Measurements from ENCODE around the gene NPB. TPM values are rescaled to one million over a fixed set of nuclear protein-coding genes. Genes with fewer than 3 reads are reported as not detected.

Gene NPB
- total and polyA plus RNA-seq, 2 donors (not counting 1 experiment from before 2014, with no cell fraction given) = 0.31 to 0.83 TPM

- TF ChIP-seq EZH2 (IDR thresholded peaks at IDR 0.05; ENCODE audit: low read length, missing control alignments) = no peak
- TF ChIP-seq, protein P1, sequence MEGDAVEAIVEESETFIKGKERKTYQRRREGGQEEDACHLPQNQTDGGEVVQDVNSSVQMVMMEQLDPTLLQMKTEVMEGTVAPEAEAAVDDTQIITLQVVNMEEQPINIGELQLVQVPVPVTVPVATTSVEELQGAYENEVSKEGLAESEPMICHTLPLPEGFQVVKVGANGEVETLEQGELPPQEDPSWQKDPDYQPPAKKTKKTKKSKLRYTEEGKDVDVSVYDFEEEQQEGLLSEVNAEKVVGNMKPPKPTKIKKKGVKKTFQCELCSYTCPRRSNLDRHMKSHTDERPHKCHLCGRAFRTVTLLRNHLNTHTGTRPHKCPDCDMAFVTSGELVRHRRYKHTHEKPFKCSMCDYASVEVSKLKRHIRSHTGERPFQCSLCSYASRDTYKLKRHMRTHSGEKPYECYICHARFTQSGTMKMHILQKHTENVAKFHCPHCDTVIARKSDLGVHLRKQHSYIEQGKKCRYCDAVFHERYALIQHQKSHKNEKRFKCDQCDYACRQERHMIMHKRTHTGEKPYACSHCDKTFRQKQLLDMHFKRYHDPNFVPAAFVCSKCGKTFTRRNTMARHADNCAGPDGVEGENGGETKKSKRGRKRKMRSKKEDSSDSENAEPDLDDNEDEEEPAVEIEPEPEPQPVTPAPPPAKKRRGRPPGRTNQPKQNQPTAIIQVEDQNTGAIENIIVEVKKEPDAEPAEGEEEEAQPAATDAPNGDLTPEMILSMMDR (conservative IDR thresholded peaks at IDR 0.05 in 1 of 2, IDR thresholded peaks at IDR 0.05 in 1 of 2; ENCODE audit: low read depth in 1 of 2, low read length in 2 of 2) = no peak
- Histone ChIP-seq H3K4me1 (ENCODE audit: control insufficient read depth, extremely low read depth, insufficient read depth, low read length) (peaks cover 30% of the 10 kb centered on the region), H3K9ac (ENCODE audit: insufficient read depth, low read length) (no peak overlapping the region), H3K36me3 (ENCODE audit: control insufficient read depth, insufficient read depth, low read length) (peaks cover 26% of the 10 kb centered on the region), H4K20me1 (ENCODE audit: control insufficient read depth, extremely low read depth, insufficient read depth, low read length) (no peaks in the 10 kb centered on the region), H3K27me3 (ENCODE audit: control insufficient read depth, insufficient read depth, low read length) (no peaks in the 10 kb centered on the region), H3K4me3 (replicated peaks in 1 of 4; ENCODE audit: control extremely low read depth in 1 of 4, insufficient read depth in 1 of 4, low read depth in 3 of 4, low read length in 4 of 4) (no peak overlapping the region), H2AFZ (ENCODE audit: low read length) (no peak overlapping the region), H3K79me2 (ENCODE audit: control insufficient read depth, insufficient read depth, low read length) (peaks cover 77% of the 10 kb centered on the region), H3K4me2 (ENCODE audit: extremely low read depth, insufficient read depth, low read length) (no peak overlapping the region), H3K27ac (ENCODE audit: insufficient read depth, low read length) (no peak overlapping the region), H3K9me3 (ENCODE audit: control insufficient read depth, insufficient read depth, low read depth, low read length) (no peaks in the 10 kb centered on the region)
- DNase-seq (ENCODE audit: low read depth in 2 of 2) = no peak
Observed at GRCh38 chr17:81921996-81922565, 20.0 kb downstream of the NPB start.

- H3K4me3 ChIP-seq (replicated peaks in 1 of 4; ENCODE audit: control extremely low read depth in 1 of 4, insufficient read depth in 1 of 4, low read depth in 3 of 4, low read length in 4 of 4) = peak overlapping the region in 2 of 4 experiments; percentile 4 to 54
- no peaks in the 10 kb centered on the region for H4K20me1 ChIP-seq (ENCODE audit: control insufficient read depth, extremely low read depth, insufficient read depth, low read length)
- TF ChIP-seq, protein P1 (conservative IDR thresholded peaks at IDR 0.05 in 1 of 2, IDR thresholded peaks at IDR 0.05 in 1 of 2; ENCODE audit: low read depth in 1 of 2, low read length in 2 of 2) = no peak
- TF ChIP-seq EZH2 (IDR thresholded peaks at IDR 0.05; ENCODE audit: low read length, missing control alignments) = no peak
- H3K4me1 ChIP-seq (ENCODE audit: control insufficient read depth, extremely low read depth, insufficient read depth, low read length) = peaks cover 28% of the 10 kb centered on the region
- H3K36me3 ChIP-seq (ENCODE audit: control insufficient read depth, insufficient read depth, low read length) = peaks cover 26% of the 10 kb centered on the region
- no peaks in the 10 kb centered on the region for H3K9me3 ChIP-seq (ENCODE audit: control insufficient read depth, insufficient read depth, low read depth, low read length)
- no peaks in the 10 kb centered on the region for H3K27me3 ChIP-seq (ENCODE audit: control insufficient read depth, insufficient read depth, low read length)
- H3K4me2 ChIP-seq (ENCODE audit: extremely low read depth, insufficient read depth, low read length) = peak overlapping the region; percentile 35
- H3K79me2 ChIP-seq (ENCODE audit: control insufficient read depth, insufficient read depth, low read length) = peaks cover 73% of the 10 kb centered on the region
- no peak overlapping the region for H3K9ac ChIP-seq (ENCODE audit: insufficient read depth, low read length)
- H3K27ac ChIP-seq (ENCODE audit: insufficient read depth, low read length) = peak overlapping the region; percentile 83
- no peak overlapping the region for H2AFZ ChIP-seq (ENCODE audit: low read length)
- no peak for DNase-seq (ENCODE audit: low read depth in 2 of 2)
Observed at GRCh38 chr17:81922566-81923301, 20.7 kb downstream of the NPB start.

DNA sequence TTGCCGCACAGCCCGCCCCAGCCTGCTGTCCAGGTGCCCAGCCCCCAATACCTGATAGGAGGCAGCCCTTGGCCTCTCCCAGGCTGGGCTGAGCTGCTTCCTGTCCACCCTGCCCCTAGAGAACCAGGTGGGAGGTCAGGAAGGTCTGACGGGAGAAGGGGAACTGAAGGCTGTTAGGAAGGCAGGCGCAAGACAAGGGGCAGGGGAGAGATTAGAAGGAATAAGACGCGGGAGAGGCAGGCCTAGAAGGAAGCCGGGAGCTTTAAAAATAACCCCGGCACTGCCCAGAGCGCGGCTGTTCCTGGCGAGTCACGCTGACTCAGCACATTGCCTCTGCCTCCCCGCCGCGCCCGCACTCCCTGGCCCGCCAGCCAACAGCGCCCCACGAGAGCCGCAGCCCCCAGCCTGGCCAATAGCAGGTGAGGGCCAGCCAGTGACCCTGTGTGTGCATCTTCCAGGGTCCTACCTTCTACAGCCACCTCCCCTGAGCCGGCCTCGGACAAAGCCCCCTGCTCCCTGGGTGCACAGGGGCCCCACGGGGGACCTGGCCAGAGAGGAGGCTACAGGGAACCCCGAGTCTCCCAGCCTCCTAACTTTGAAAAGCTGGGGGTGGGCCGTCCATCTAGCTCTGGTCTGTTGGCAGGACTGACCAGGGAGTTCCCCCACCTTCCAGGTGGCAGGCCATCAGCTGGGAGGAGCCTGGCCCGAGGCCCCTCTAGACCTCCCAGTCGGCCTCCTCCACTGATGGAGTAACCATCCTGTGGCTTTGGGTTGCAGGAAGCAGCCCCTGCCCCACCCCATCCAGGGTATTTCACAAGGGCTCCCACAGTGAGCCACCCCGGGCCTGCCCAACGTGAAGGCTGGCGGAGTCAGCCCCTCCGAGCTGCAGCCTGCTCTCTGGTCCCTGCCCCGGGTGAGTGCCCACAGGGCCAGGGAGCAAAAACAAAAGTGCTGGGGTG is 21.5 kb downstream of the NPB start:
- peak; percentile 75 to 79 for DNase-seq (ENCODE audit: low read depth in 2 of 2)
- Histone ChIP-seq H4K20me1 (ENCODE audit: control insufficient read depth, extremely low read depth, insufficient read depth, low read length) (no peaks in the 10 kb centered on the region), H3K27ac (ENCODE audit: insufficient read depth, low read length) (peak overlapping the region; percentile 83), H3K4me1 (ENCODE audit: control insufficient read depth, extremely low read depth, insufficient read depth, low read length) (peaks cover 28% of the 10 kb centered on the region), H3K4me2 (ENCODE audit: extremely low read depth, insufficient read depth, low read length) (peak overlapping the region; percentile 87), H3K4me3 (replicated peaks in 1 of 4; ENCODE audit: control extremely low read depth in 1 of 4, insufficient read depth in 1 of 4, low read depth in 3 of 4, low read length in 4 of 4) (peak overlapping the region; percentile 17 to 54 (median 35)), H3K27me3 (ENCODE audit: control insufficient read depth, insufficient read depth, low read length) (no peaks in the 10 kb centered on the region), H3K9me3 (ENCODE audit: control insufficient read depth, insufficient read depth, low read depth, low read length) (no peaks in the 10 kb centered on the region), H3K36me3 (ENCODE audit: control insufficient read depth, insufficient read depth, low read length) (peaks cover 26% of the 10 kb centered on the region), H2AFZ (ENCODE audit: low read length) (no peak overlapping the region), H3K79me2 (ENCODE audit: control insufficient read depth, insufficient read depth, low read length) (peaks cover 73% of the 10 kb centered on the region), H3K9ac (ENCODE audit: insufficient read depth, low read length) (peak overlapping the region; percentile 58)
- TF ChIP-seq EZH2 (IDR thresholded peaks at IDR 0.05; ENCODE audit: low read length, missing control alignments) = no peak
- TF ChIP-seq, protein P1 (conservative IDR thresholded peaks at IDR 0.05 in 1 of 2, IDR thresholded peaks at IDR 0.05 in 1 of 2; ENCODE audit: low read depth in 1 of 2, low read length in 2 of 2) = no peak

All from fibroblast of lung (primary cell).